GM12878 (cell line): ENCODE results near the gene NTSR1. TPM values are rescaled to one million over a fixed set of nuclear protein-coding genes. Genes with fewer than 3 reads are reported as not detected.

Experiments used
- ATAC-seq: fragments of 200-7000 bp; cut with Tn5 transposase; 3 replicates; pipeline ENCODE4 v1.9.1; 2020; ENCODE audit warnings: mild to moderate bottlenecking, moderate library complexity
- BruUV-seq: library from RNA; stranded (reverse); fragments of 400-500 nt; replicated peaks from 2 replicates; lab custom pipeline; 2021; lab: Mats Ljungman, UMichigan
- CTCF ChIA-PET: fragments of 300-600 bp; sonication (Branson Sonifier 250); formaldehyde crosslinking; extraction: SDS; loops from one replicate; lab custom pipeline; 2021; ENCODE audit warnings: inconsistent platforms; lab: Yijun Ruan, JAX
- POLR2A ChIA-PET: fragments of 350-600 bp; formaldehyde crosslinking; extraction: SDS; loops from one replicate; lab custom pipeline; 2021; ENCODE audit warnings: inconsistent platforms; lab: Charles Lee
- RAD21 ChIA-PET: fragments of 300-600 bp; sonication (Branson Sonifier 250); formaldehyde crosslinking; loops from one replicate; lab custom pipeline; 2023; ENCODE audit warnings: antibody characterized with exemption; ENCODE audit not compliant: unreplicated experiment; lab: Charles Lee
- SMC1A ChIA-PET: fragments of 300-600 bp; sonication (Branson Sonifier 250); formaldehyde crosslinking; loops from one replicate; lab custom pipeline; 2023; ENCODE audit not compliant: unreplicated experiment, uncharacterized antibody; lab: Charles Lee
- DNase-seq: peaks from one replicate; pipeline ENCODE4 v3.0.0-alpha.2; 2011; ENCODE audit warnings: low read depth, low spot score
- FAIRE-seq: peaks from 3 replicates; lab custom pipeline; 2011; peaks lifted over from hg19 to GRCh38; lab: Jason Lieb, UNC
- H2AFZ ChIP-seq: 2 replicates; pipeline ENCODE4 v1.6.0; 2011; ENCODE audit warnings: low read depth, low read length, control low read depth; ENCODE audit not compliant: control insufficient read depth
- H3K27ac ChIP-seq: 2 replicates; pipeline ENCODE4 v1.5.1; 2011; ENCODE audit warnings: control low read depth; ENCODE audit not compliant: control insufficient read depth, insufficient read depth
- H3K27me3 ChIP-seq, 2 experiments: replicated peaks in 1 of 2; 2 replicates each; pipeline versions ENCODE4 v1.6.0 to v1.6.1; 2011; ENCODE audit warnings: low read length in 1 of 2; ENCODE audit not compliant: control insufficient read depth in 2 of 2, insufficient read depth in 2 of 2
- H3K36me3 ChIP-seq, 2 experiments: 2 replicates each; pipeline ENCODE4 v1.5.1; 2011; ENCODE audit warnings: low read length in 1 of 2; ENCODE audit not compliant: control insufficient read depth in 2 of 2, insufficient read depth in 2 of 2
- H3K4me1 ChIP-seq: 2 replicates; pipeline ENCODE4 v1.6.1; 2011; ENCODE audit warnings: mild to moderate bottlenecking, low read length, moderate library complexity, mixed read lengths; ENCODE audit not compliant: control insufficient read depth, insufficient read depth
- H3K4me2 ChIP-seq: 2 replicates; pipeline ENCODE4 v1.6.0; 2011; ENCODE audit warnings: control low read depth; ENCODE audit not compliant: control insufficient read depth, insufficient read depth
- H3K4me3 ChIP-seq: fragments of 200-600 bp; sonication (generic); 2 replicates; pipeline ENCODE4 v1.5.1; 2016
- H3K79me2 ChIP-seq: 2 replicates; pipeline ENCODE4 v1.6.0; 2011; ENCODE audit warnings: low read length; ENCODE audit not compliant: control insufficient read depth, insufficient read depth
- H3K9ac ChIP-seq: 2 replicates; pipeline ENCODE4 v1.8.0; 2011; ENCODE audit warnings: low read length, control low read depth, mixed read lengths; ENCODE audit not compliant: control insufficient read depth, insufficient read depth
- H3K9me3 ChIP-seq: replicated peaks from 3 replicates; pipeline ENCODE4 v1.5.1; 2011; ENCODE audit warnings: mild to moderate bottlenecking, low read length; ENCODE audit not compliant: control insufficient read depth, insufficient read depth
- H4K20me1 ChIP-seq: 2 replicates; pipeline ENCODE4 v1.6.0; 2011; ENCODE audit not compliant: control insufficient read depth, insufficient read depth
- CHD1 ChIP-seq: IDR thresholded peaks from 2 replicates; pipeline ENCODE4 v1.6.1; 2012; ENCODE audit warnings: low read depth, low read length, improper control_type of control experiment
- E2F4 ChIP-seq: IDR thresholded peaks from 2 replicates; pipeline ENCODE4 v1.6.1; 2012; ENCODE audit warnings: low read depth, low read length, improper control_type of control experiment
- EED ChIP-seq: sonication (generic); IDR thresholded peaks from 2 replicates; pipeline ENCODE4 v1.6.1; 2016; ENCODE audit warnings: antibody characterized with exemption, low read depth
- FOXK2 ChIP-seq: fragments of 450-650 bp; IDR thresholded peaks from 2 replicates; pipeline ENCODE4 v1.6.1; 2017; ENCODE audit warnings: mild to moderate bottlenecking, moderate library complexity
- HDGF ChIP-seq: fragments of 450-650 bp; IDR thresholded peaks from 2 replicates; pipeline ENCODE4 v1.6.1; 2016; ENCODE audit warnings: antibody characterized with exemption
- IKZF1 ChIP-seq: fragments of 450-650 bp; conservative IDR thresholded peaks from 2 replicates; pipeline ENCODE4 v1.6.1; 2017; ENCODE audit warnings: antibody characterized with exemption, mild to moderate bottlenecking
- JUND ChIP-seq: IDR thresholded peaks from 2 replicates; pipeline ENCODE4 v1.6.1; 2012; ENCODE audit warnings: low read depth, mild to moderate bottlenecking, low read length, improper control_type of control experiment, moderate library complexity
- LARP7 ChIP-seq: fragments of 450-650 bp; IDR thresholded peaks from 2 replicates; pipeline ENCODE4 v1.6.1; 2017; ENCODE audit warnings: mild to moderate bottlenecking
- MEF2A ChIP-seq: IDR thresholded peaks from 2 replicates; pipeline ENCODE4 v1.6.1; 2011; ENCODE audit warnings: low read depth, mild to moderate bottlenecking, low read length, moderate library complexity; ENCODE audit not compliant: insufficient read depth
- NBN ChIP-seq: fragments of 450-650 bp; IDR thresholded peaks from 2 replicates; pipeline ENCODE4 v1.6.1; 2016
- NFYB ChIP-seq: IDR thresholded peaks from 2 replicates; pipeline ENCODE4 v1.6.1; 2011; ENCODE audit warnings: low read depth, mild to moderate bottlenecking, low read length, improper control_type of control experiment, moderate library complexity; ENCODE audit not compliant: insufficient read depth
- REST ChIP-seq: IDR thresholded peaks from 2 replicates; pipeline ENCODE4 v1.6.1; 2012; ENCODE audit warnings: mild to moderate bottlenecking, low read depth, low read length
- STAT1 ChIP-seq: fragments of 450-650 bp; conservative IDR thresholded peaks from 2 replicates; pipeline ENCODE4 v1.6.1; 2014; ENCODE audit warnings: antibody characterized with exemption, mild to moderate bottlenecking
- TBL1XR1 ChIP-seq: IDR thresholded peaks from 2 replicates; pipeline ENCODE4 v1.6.1; 2012; ENCODE audit warnings: low read depth, low read length, improper control_type of control experiment
- USF1 ChIP-seq: IDR thresholded peaks from 2 replicates; pipeline ENCODE4 v1.6.1; 2011; ENCODE audit warnings: borderline replicate concordance, low read depth, mild to moderate bottlenecking, moderate library complexity, mixed read lengths, low read length; ENCODE audit not compliant: insufficient read depth; ENCODE audit errors: extremely low read length
- WGBS: methylation state at CpG from one replicate; pipeline ENCODE4 v1.1.6; 2016; ENCODE audit warnings: low lambda C conversion rate; ENCODE audit not compliant: insufficient replicate concordance, insufficient coverage; ENCODE audit errors: missing lambda C conversion rate; 5-methylcytosine and 5-hydroxymethylcytosine counted together
- in situ Hi-C: fragments of 300-500 bp; cut with MboI; formaldehyde crosslinking; loops from 9 replicates; pipeline ENCODE4 v1.14.3; 2018; ENCODE audit warnings: mixed read lengths
- intact Hi-C: fragments of 100-400 bp; cut with micrococcal nuclease; formaldehyde crosslinking; loops from one replicate; pipeline ENCODE4 v1.14.2; 2022; ENCODE audit not compliant: unreplicated experiment
- polyA plus RNA-seq, 11 experiments: library from polyadenylated mRNA; depleted of rRNA in 4 of 11; unstranded in 6 of 11; stranded (reverse) in 5 of 11; fragments of >200 nt; fragmentation: Nextera tagmentation in 4 of 11; fragmentation: Illumina TruSeq in 1 of 11; extraction: Ambion mirVana in 4 of 11; extraction: Trizol in 1 of 11; gene quantifications; 1 replicate in 1 of 11; 2 replicates in 10 of 11; pipeline versions ENCODE4 v1.2.1 to v1.2.3, GENCODE V29; 2011 to 2016; ENCODE audit warnings: inconsistent platforms in 2 of 11, missing spikeins in 2 of 11, low read depth in 1 of 11
- total RNA-seq, 4 experiments: library from RNA; depleted of rRNA in 3 of 4; stranded (reverse); fragments of >200 nt in 3 of 4; fragmentation: Illumina TruSeq in 1 of 4; extraction: Trizol in 1 of 4; gene quantifications; 2 replicates each; pipeline versions ENCODE4 v1.2.1 to v1.2.3, GENCODE V29; 2013 to 2021

NTSR1 gene
- total and polyA plus RNA-seq, 10 of the 15 experiments (the other 5 are each of a cell fraction or from before 2014, with no cell fraction given), result not detected

GRCh38 chr20:62676976-62677375, 31.7 kb upstream of the NTSR1 start:
- intact Hi-C loops (no loop called here), in situ Hi-C loops (no loop called here)
- H3K27ac ChIP-seq, result no peak overlapping the region
- ChIA-PET RAD21 (no interaction called here), CTCF (no interaction called here), SMC1A (no interaction called here), POLR2A (no interaction called here)
- no peaks in the 10 kb centered on the region for H4K20me1 ChIP-seq
- H3K27me3 ChIP-seq, result no peaks in the 10 kb centered on the region
- no TSS peak for BruUV-seq
- ATAC-seq, result no peak
- H3K36me3 ChIP-seq, result no peaks in the 10 kb centered on the region
- H3K4me3 ChIP-seq, result no peak overlapping the region
- no peak for DNase-seq
- H3K9ac ChIP-seq, result no peak overlapping the region
- FAIRE-seq, result no peak
- no peaks in the 10 kb centered on the region; the same call in 2 of the 3 replicates for H3K9me3 ChIP-seq
- 70% methylated on average over 9 of the region's 9 CpGs for WGBS
- no peak overlapping the region for H3K4me2 ChIP-seq
- no peaks in the 10 kb centered on the region for H3K79me2 ChIP-seq
- no peak for TF ChIP-seq E2F4
- no peak for TF ChIP-seq FOXK2
- TF ChIP-seq MEF2A, result no peak
- no peak for TF ChIP-seq USF1
- no peak for TF ChIP-seq IKZF1
- no peak for TF ChIP-seq NBN
- no peaks in the 10 kb centered on the region; the same call in 1 of the 2 replicates for H3K4me1 ChIP-seq
- no peak overlapping the region for H2AFZ ChIP-seq

- ATAC-seq, result no peak
- WGBS, result 58% methylated on average over 10 of the region's 10 CpGs
- H3K4me2 ChIP-seq, result no peak overlapping the region
- H3K4me1 ChIP-seq, result no peaks in the 10 kb centered on the region; the same call in 1 of the 2 replicates
- POLR2A ChIA-PET, result no interaction called here
- SMC1A ChIA-PET, result interaction anchor here (0.9 to 1.5 kb wide), 2 partner anchors 26 to 114 kb away, joined by 3 read pairs; no protein-coding TSS in a partner anchor
- H4K20me1 ChIP-seq, result no peaks in the 10 kb centered on the region
- H3K36me3 ChIP-seq, result no peaks in the 10 kb centered on the region
- no peak for FAIRE-seq
- H3K27me3 ChIP-seq, result no peaks in the 10 kb centered on the region
- no peaks in the 10 kb centered on the region for H3K79me2 ChIP-seq
- RAD21 ChIA-PET, result no interaction called here
- no peak overlapping the region for H3K4me3 ChIP-seq
- H3K27ac ChIP-seq, result no peak overlapping the region
- no peak overlapping the region for H2AFZ ChIP-seq
- H3K9ac ChIP-seq, result no peak overlapping the region
- CTCF ChIA-PET, result no interaction called here
- in situ Hi-C loops, result no loop called here
- BruUV-seq, result no TSS peak
- intact Hi-C loops, result no loop called here
- H3K9me3 ChIP-seq, result no peaks in the 10 kb centered on the region; the same call in 2 of the 3 replicates
- no peak for DNase-seq
- TF ChIP-seq LARP7, result no peak
- no peak for TF ChIP-seq JUND
- no peak for TF ChIP-seq HDGF
- TF ChIP-seq STAT1, result no peak
- no peak for TF ChIP-seq REST
- TF ChIP-seq CHD1, result no peak
- no peak for TF ChIP-seq TBL1XR1
- no peak for TF ChIP-seq NFYB
- no peak for TF ChIP-seq NBN
- no peak for TF ChIP-seq EED
Observed at GRCh38 chr20:62677678-62678077, 31.0 kb upstream of the NTSR1 start.
